ENCODE measurements around the gene SPIN1. TPM values are rescaled to one million over a fixed set of nuclear protein-coding genes. Genes with fewer than 3 reads are reported as not detected.

The SPIN1 gene
- total RNA-seq, 1 donor from 2014 or later = 29.5 TPM

- Mint-ChIP-seq H3K4me3 (no peak overlapping the region), H3K27me3 (no peaks in the 10 kb centered on the region), H3K36me3 (ENCODE audit: low read depth) (peaks cover 46% of the 10 kb centered on the region), H3K4me1 (peaks cover 29% of the 10 kb centered on the region), H3K9me3 (peaks cover 3% of the 10 kb centered on the region), H3K27ac (no peak overlapping the region)
- intact Hi-C loops (cut with micrococcal nuclease) = loop anchor here (10.0 kb wide), 1 partner anchor 125 kb away; no protein-coding TSS in a partner anchor
- no peak for DNase-seq
Observed at GRCh38 chr9:88429595-88430430, 41.6 kb downstream of the SPIN1 start.

GRCh38 chr9:88433583-88434255 is 45.5 kb downstream of the SPIN1 start:
- peaks cover 4% of the 10 kb centered on the region for H3K9me3 Mint-ChIP-seq
- peaks cover 57% of the 10 kb centered on the region for H3K36me3 Mint-ChIP-seq (ENCODE audit: low read depth)
- H3K27ac Mint-ChIP-seq = peak overlapping the region; percentile 83
- peak overlapping the region; percentile 56 for H3K4me3 Mint-ChIP-seq
- H3K27me3 Mint-ChIP-seq = no peaks in the 10 kb centered on the region
- intact Hi-C loops (cut with micrococcal nuclease) = loop anchor here (1.0 to 10.0 kb wide), 3 partner anchors 43 to 129 kb away; partner anchors contain the start of gene SPIN1
- H3K4me1 Mint-ChIP-seq = peaks cover 40% of the 10 kb centered on the region
- DNase-seq = peak; percentile 70

GRCh38 chr9:88435336-88435735 is 47.1 kb downstream of the SPIN1 start:
- intact Hi-C loops (cut with micrococcal nuclease) = loop anchor here (2.0 to 10.0 kb wide), 2 partner anchors 41 to 131 kb away; no protein-coding TSS in a partner anchor
- Mint-ChIP-seq H3K9me3 (peaks cover 4% of the 10 kb centered on the region), H3K4me3 (peak overlapping the region; percentile 3), H3K27me3 (no peaks in the 10 kb centered on the region), H3K4me1 (peaks cover 40% of the 10 kb centered on the region), H3K36me3 (ENCODE audit: low read depth) (peaks cover 48% of the 10 kb centered on the region), H3K27ac (peak overlapping the region; percentile 67)
- no peak for DNase-seq

GRCh38 chr9:88436379-88436778 is 48.1 kb downstream of the SPIN1 start:
- no peak overlapping the region for H3K4me3 Mint-ChIP-seq
- intact Hi-C loops (cut with micrococcal nuclease) = loop anchor here (10.0 kb wide), 1 partner anchor 132 kb away; no protein-coding TSS in a partner anchor
- DNase-seq = no peak
- H3K27me3 Mint-ChIP-seq = no peaks in the 10 kb centered on the region
- H3K4me1 Mint-ChIP-seq = peaks cover 41% of the 10 kb centered on the region
- peak overlapping the region; percentile 0 for H3K27ac Mint-ChIP-seq
- H3K9me3 Mint-ChIP-seq = peaks cover 4% of the 10 kb centered on the region
- H3K36me3 Mint-ChIP-seq (ENCODE audit: low read depth) = peaks cover 51% of the 10 kb centered on the region

- Mint-ChIP-seq H3K9me3 (peaks cover 4% of the 10 kb centered on the region), H3K36me3 (ENCODE audit: low read depth) (peaks cover 51% of the 10 kb centered on the region), H3K27ac (no peak overlapping the region), H3K4me3 (no peak overlapping the region), H3K27me3 (no peaks in the 10 kb centered on the region), H3K4me1 (peaks cover 47% of the 10 kb centered on the region)
- no peak for DNase-seq
- intact Hi-C loops (cut with micrococcal nuclease) = loop anchor here (10.0 kb wide), 1 partner anchor 133 kb away; no protein-coding TSS in a partner anchor
Observed at GRCh38 chr9:88437210-88438146, 49.2 kb downstream of the SPIN1 start.

GRCh38 chr9:88438811-88439210 is 50.6 kb downstream of the SPIN1 start:
- peaks cover 4% of the 10 kb centered on the region for H3K9me3 Mint-ChIP-seq
- H3K4me1 Mint-ChIP-seq = peaks cover 41% of the 10 kb centered on the region
- DNase-seq = no peak
- H3K4me3 Mint-ChIP-seq = no peak overlapping the region
- H3K27ac Mint-ChIP-seq = no peak overlapping the region
- intact Hi-C loops (cut with micrococcal nuclease) = loop anchor here (10.0 kb wide), 1 partner anchor 134 kb away; no protein-coding TSS in a partner anchor
- no peaks in the 10 kb centered on the region for H3K27me3 Mint-ChIP-seq
- peaks cover 47% of the 10 kb centered on the region for H3K36me3 Mint-ChIP-seq (ENCODE audit: low read depth)

GRCh38 chr9:88441301-88442007 is 53.2 kb downstream of the SPIN1 start:
- intact Hi-C loops (cut with micrococcal nuclease) = no loop called here
- Mint-ChIP-seq H3K4me3 (no peak overlapping the region), H3K9me3 (peaks cover 7% of the 10 kb centered on the region), H3K27ac (no peak overlapping the region), H3K36me3 (ENCODE audit: low read depth) (peaks cover 42% of the 10 kb centered on the region), H3K27me3 (no peaks in the 10 kb centered on the region), H3K4me1 (peaks cover 28% of the 10 kb centered on the region)
- DNase-seq = no peak

- H3K9me3 Mint-ChIP-seq = peaks cover 7% of the 10 kb centered on the region
- peaks cover 38% of the 10 kb centered on the region for H3K36me3 Mint-ChIP-seq (ENCODE audit: low read depth)
- peaks cover 34% of the 10 kb centered on the region for H3K4me1 Mint-ChIP-seq
- no peaks in the 10 kb centered on the region for H3K27me3 Mint-ChIP-seq
- intact Hi-C loops (cut with micrococcal nuclease) = no loop called here
- no peak for DNase-seq
- H3K27ac Mint-ChIP-seq = no peak overlapping the region
- no peak overlapping the region for H3K4me3 Mint-ChIP-seq
Observed at GRCh38 chr9:88443480-88444113, 55.4 kb downstream of the SPIN1 start.

- H3K27me3 Mint-ChIP-seq = no peaks in the 10 kb centered on the region
- no peak overlapping the region for H3K27ac Mint-ChIP-seq
- no peak overlapping the region for H3K4me3 Mint-ChIP-seq
- no peak for DNase-seq
- peaks cover 7% of the 10 kb centered on the region for H3K9me3 Mint-ChIP-seq
- intact Hi-C loops (cut with micrococcal nuclease) = no loop called here
- peaks cover 41% of the 10 kb centered on the region for H3K36me3 Mint-ChIP-seq (ENCODE audit: low read depth)
- H3K4me1 Mint-ChIP-seq = peaks cover 27% of the 10 kb centered on the region
Observed at GRCh38 chr9:88446728-88447127, 58.5 kb downstream of the SPIN1 start.

- no peaks in the 10 kb centered on the region for H3K27me3 Mint-ChIP-seq
- H3K4me3 Mint-ChIP-seq = no peak overlapping the region
- no peak overlapping the region for H3K27ac Mint-ChIP-seq
- intact Hi-C loops (cut with micrococcal nuclease) = no loop called here
- H3K9me3 Mint-ChIP-seq = peaks cover 7% of the 10 kb centered on the region
- peaks cover 22% of the 10 kb centered on the region for H3K4me1 Mint-ChIP-seq
- peaks cover 36% of the 10 kb centered on the region for H3K36me3 Mint-ChIP-seq (ENCODE audit: low read depth)
- DNase-seq = no peak
Observed at GRCh38 chr9:88447431-88447830, 59.2 kb downstream of the SPIN1 start.

- Mint-ChIP-seq H3K4me1 (peaks cover 12% of the 10 kb centered on the region), H3K9me3 (no peaks in the 10 kb centered on the region), H3K27me3 (no peaks in the 10 kb centered on the region), H3K4me3 (no peak overlapping the region), H3K36me3 (ENCODE audit: low read depth) (peaks cover 23% of the 10 kb centered on the region), H3K27ac (no peak overlapping the region)
- DNase-seq = no peak
- intact Hi-C loops (cut with micrococcal nuclease) = no loop called here
Observed at GRCh38 chr9:88451160-88451559, 62.9 kb downstream of the SPIN1 start.

- Mint-ChIP-seq H3K4me1 (peaks cover 12% of the 10 kb centered on the region), H3K27me3 (no peaks in the 10 kb centered on the region), H3K36me3 (ENCODE audit: low read depth) (peaks cover 14% of the 10 kb centered on the region), H3K4me3 (no peak overlapping the region), H3K9me3 (no peaks in the 10 kb centered on the region), H3K27ac (no peak overlapping the region)
- intact Hi-C loops (cut with micrococcal nuclease) = no loop called here
- DNase-seq = no peak
Observed at GRCh38 chr9:88458716-88459465, 70.6 kb downstream of the SPIN1 start.

Measured in activated CD4-positive, alpha-beta T cell treated with anti-CD3 and anti-CD28 coated beads, Interleukin-2, amount 10 ng/mL, durations not matched to agents 24 days and 14 days (primary cell).